Hematopoietic multipotent progenitor cell treated with erythropoietin and hydrocortisone succinate and interleukin-3 and kit ligand, for 17 days (in vitro differentiated cells): ENCODE data around the gene PPP1R13L.
"Not testable (repeated sequence)": the region's sequence is repeated elsewhere in the genome, so short reads cannot be mapped to it uniquely, and the experiment has no call there.

Experiments used
- DNase-seq: peaks from one replicate; pipeline ENCODE4 v3.0.0-alpha.2; 2015; ENCODE audit warnings: low spot score

PPP1R13L gene

DNA sequence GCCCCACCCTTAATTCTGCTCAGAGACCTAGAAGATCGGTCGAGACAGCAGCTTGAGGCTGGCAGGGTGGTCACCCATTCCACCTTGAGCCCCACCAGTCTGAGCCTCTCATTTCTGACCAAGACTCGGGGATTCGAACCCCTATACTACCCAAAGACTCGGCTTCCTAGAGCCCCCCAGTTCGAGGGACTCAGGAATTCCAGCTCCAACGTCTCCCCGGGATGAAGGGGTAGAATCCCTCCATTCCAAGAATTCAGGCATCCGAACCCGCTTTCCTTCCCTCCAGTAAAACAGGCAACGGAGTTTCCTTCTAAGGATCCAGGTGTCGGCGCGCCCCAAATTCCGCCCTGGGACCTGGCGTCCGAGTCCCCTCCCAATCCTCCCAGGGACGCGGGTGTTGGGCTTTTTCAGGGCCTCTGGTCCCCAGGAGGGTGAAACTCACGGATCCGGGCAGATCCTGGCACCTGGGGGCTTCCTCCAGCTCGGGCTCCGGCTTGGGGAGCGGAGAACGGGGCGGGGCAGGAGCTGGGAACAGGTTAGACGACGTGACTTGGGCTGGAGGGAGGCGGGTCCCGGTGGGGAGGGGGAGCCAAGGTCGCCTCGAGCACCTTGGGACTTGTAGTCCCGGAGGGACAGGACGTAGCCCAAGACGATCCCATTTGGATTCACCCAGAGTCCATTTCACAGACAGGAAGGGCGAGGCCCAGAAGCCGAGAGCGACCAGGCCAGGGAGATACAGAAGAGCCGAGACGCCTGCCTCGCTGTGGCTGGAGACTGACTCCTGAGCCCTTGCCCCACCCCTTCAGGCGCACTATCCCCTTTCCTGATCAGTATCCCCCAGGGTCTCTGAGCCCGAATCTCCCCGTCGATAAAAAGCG, at the start of gene PPP1R13L:
Gene PPP1R13L (minus strand): TSS at position 513 of the 878 bp plus-strand sequence. CDS start 6,751 bp downstream, outside the sequence.
- DNase-seq = no peak

- no peak for DNase-seq
Measured at GRCh38 chr19:45451850-45452387, 47.0 kb upstream of the PPP1R13L start.

DNA sequence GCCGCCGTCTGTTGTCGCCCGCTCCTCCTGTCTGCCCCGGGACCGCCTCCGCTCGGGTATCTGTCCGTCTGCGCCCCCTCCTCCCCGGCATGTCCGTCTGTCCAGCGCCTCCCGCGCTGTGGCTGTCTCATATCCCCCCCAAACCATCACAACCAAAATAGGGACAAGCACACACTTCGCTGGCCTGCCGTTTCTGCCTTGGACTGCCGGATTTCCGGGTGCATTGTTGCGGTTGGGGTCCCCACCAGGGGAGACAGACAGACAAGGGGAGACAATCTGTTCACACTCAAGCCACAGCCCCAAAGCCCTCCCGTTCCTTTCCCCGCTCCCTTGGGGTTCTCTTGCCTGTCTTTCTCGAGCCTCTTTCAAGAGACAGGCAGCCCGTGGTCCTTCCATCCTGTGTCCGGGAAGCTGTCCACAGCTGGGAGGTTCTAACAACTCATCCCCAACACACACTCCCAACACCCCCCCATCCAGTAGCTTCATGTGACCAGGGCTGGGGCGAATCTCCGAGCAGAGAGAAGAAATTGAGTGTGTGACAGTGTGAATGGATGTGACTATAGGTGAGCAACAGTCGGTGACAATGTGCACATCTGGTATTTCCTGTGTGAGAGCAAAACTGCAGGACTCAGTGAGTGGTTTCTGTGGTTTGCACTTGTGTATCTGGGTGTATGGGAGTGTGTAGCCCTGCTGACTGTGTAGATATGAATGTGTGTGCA, 46.4 kb upstream of the PPP1R13L start:
- DNase-seq = no peak

GRCh38 chr19:45450012-45450333, 45.1 kb upstream of the PPP1R13L start:
- no peak for DNase-seq

DNA sequence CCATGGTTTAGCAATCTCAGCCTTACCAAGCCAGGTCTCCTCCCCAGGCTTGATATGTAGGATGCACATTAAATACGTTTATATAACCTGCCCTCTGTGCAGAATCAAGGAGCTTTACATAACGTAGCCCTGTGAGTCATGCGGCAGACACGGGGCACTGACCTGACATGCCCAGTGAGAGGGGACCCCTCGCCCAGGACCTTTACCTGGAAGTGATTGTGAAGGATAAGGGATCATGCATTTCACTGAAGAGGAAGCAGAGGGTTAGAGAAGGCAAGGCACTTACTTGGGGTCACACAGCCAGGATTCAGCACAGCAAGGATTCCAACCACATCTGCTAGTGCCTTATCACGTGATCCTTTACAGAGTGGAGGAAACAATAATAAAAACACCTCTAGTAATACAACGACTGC, 44.0 kb upstream of the PPP1R13L start:
- DNase-seq = no peak

DNA sequence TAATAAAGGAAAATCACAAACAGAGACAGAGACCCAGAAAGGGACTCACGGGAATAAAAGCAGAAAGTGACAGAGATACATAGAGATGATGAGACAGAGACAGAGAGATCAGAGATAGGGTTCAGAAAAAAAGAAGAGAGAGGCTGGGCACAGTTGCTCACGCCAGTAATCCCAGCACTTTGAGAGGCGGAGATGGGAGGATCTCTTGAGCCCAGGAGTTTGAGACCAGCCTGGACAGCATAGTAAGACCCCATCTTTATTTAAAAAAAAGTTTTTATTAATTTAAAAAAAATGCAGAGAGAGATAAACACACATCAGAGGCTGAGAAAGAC, 43.5 kb upstream of the PPP1R13L start:
- no peak for DNase-seq

- no peak for DNase-seq
Measured at GRCh38 chr19:45446944-45447343, 42.1 kb upstream of the PPP1R13L start.

GRCh38 chr19:45446295-45446694, 41.4 kb upstream of the PPP1R13L start:
- peak; percentile 59 for DNase-seq

GRCh38 chr19:45445139-45445538, 40.3 kb upstream of the PPP1R13L start:
- DNase-seq = no peak

GRCh38 chr19:45444318-45445041, 39.6 kb upstream of the PPP1R13L start:
- peak; percentile 70 for DNase-seq

- peak; percentile 82 for DNase-seq
Measured at GRCh38 chr19:45443462-45444317, 38.8 kb upstream of the PPP1R13L start.

DNA sequence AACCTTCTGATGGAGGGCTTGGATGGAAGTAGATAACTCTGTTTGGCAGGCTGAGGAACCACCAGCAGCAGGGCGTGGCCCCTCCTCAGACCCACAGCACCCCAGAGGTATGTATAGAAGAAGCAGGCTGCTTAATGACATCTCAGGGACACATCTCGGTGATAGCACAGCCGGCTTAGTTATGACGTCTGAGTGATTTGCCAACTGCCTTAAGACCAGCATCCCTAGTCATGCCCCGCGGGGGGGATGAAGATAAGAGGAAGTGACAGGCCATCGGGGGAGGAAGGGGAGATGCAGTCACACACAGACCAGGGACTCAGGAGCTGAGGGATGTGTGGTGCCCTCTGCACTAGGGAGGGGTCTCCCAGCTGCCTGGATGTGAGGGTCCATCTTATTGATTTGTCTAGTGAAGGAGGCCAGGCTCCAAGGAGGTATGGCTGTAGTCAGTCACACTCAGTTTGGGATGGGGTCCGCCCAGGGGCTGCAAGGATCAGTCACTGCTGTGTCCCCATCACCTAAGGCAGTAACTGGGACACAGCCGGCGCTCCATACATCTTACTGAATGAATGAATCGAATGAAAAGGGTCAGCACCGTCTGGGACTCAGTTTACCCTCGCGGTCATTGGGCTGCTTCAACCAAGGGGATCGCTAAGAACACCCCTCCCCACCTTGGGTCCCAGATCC, 38.1 kb upstream of the PPP1R13L start:
- DNase-seq = peak; percentile 73

DNA sequence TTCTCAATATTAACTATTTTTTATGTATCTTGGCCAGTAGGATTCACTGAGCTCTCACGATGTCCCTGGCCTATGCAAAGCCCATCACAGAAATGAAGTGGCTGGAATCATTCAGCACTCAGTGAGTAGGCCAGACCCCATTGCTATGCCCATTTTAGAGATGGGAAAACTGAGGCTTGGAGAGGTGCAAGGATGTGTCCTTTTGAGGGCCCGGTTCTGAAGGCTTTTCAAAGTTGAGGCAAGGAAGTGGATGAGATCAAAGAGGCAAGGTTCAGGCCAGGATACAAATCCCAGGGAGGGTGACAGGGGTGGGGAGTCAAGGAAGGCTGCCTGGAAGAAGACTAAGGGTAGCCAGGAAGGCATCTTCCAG, 37.5 kb upstream of the PPP1R13L start:
- no peak for DNase-seq

GRCh38 chr19:45440873-45441654, 36.2 kb upstream of the PPP1R13L start:
- DNase-seq = no peak

- no peak for DNase-seq
Measured at GRCh38 chr19:45440259-45440638, 35.4 kb upstream of the PPP1R13L start.

- peak; percentile 86 for DNase-seq
Measured at GRCh38 chr19:45439569-45440258, 34.8 kb upstream of the PPP1R13L start.

- DNase-seq = no peak
Measured at GRCh38 chr19:45439190-45439568, 34.3 kb upstream of the PPP1R13L start.

GRCh38 chr19:45437328-45437727, 32.5 kb upstream of the PPP1R13L start:
- no peak for DNase-seq

GRCh38 chr19:45432543-45432942, 27.7 kb upstream of the PPP1R13L start:
- not testable (repeated sequence) for DNase-seq

DNA sequence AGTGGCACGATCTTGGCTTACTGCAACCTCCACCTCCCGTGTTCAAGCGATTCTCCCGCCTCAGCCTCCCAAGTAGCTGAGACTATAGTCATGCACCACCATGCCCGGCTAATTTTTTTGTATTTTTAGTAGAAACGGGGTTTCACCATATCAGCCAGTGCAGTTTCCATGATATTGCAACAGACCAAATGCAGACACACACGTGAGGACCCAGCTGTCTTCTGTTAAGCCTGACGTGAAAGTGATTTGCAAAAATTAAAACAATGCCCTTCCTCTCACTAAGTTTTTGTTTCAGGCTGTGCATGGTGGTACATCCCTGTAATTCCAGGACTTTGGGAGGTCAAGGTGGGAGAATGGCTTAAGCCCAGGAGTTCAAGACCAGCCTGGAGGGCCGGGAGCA, 26.1 kb upstream of the PPP1R13L start:
- not testable (repeated sequence) for DNase-seq
